CD4-positive, alpha-beta T cell (primary cell): Measurements from ENCODE around the gene SH3TC2. TPM values are rescaled to one million over a fixed set of nuclear protein-coding genes. Genes with fewer than 3 reads are reported as not detected.

Experiments
- ATAC-seq: fragments of 200-7000 bp; cut with Tn5 transposase; one replicate; pipeline ENCODE4 v1.10.0; 2022; ENCODE audit warnings: mild to moderate bottlenecking; ENCODE audit not compliant: poor library complexity
- CTCF ChIA-PET: fragments of 350-600 bp; sonication (Branson Sonifier 250); formaldehyde crosslinking; loops from one replicate; lab custom pipeline; 2021; ENCODE audit warnings: antibody characterized with exemption, inconsistent platforms; lab: Charles Lee
- POLR2A ChIA-PET: fragments of 350-600 bp; sonication (Branson Sonifier 250); formaldehyde crosslinking; loops from one replicate; lab custom pipeline; 2021; ENCODE audit warnings: antibody characterized with exemption, inconsistent platforms; lab: Charles Lee
- DNase-seq, 14 experiments: peaks; one replicate each; pipeline ENCODE4 v3.0.0-alpha.2; 2013 to 2020; ENCODE audit warnings: mixed read lengths in 2 of 14
- H3K27ac ChIP-seq, 2 donors: one replicate each; pipeline versions ENCODE4 v1.5.1 to v1.7.0; 2013; ENCODE audit warnings: low read length in 2 of 2, low read depth in 1 of 2, mild to moderate bottlenecking in 1 of 2
- H3K27me3 ChIP-seq, 2 experiments: 1 replicate in 1 of 2; 2 replicates in 1 of 2; pipeline versions ENCODE4 v1.6.1 to v1.7.0; 2013; ENCODE audit warnings: low read length in 2 of 2, control low read depth in 1 of 2, mild to moderate bottlenecking in 1 of 2, moderate library complexity in 1 of 2; ENCODE audit not compliant: insufficient read depth in 2 of 2, control insufficient read depth in 1 of 2
- H3K36me3 ChIP-seq: one replicate; pipeline ENCODE4 v1.6.1; 2013; ENCODE audit warnings: low read length, control low read depth; ENCODE audit not compliant: insufficient read depth
- H3K4me1 ChIP-seq: one replicate; pipeline ENCODE4 v1.6.1; 2013; ENCODE audit warnings: low read length, control low read depth; ENCODE audit not compliant: insufficient read depth
- H3K4me3 ChIP-seq: one replicate; pipeline ENCODE4 v1.5.1; 2013; ENCODE audit warnings: mild to moderate bottlenecking, low read length, moderate library complexity
- H3K9me3 ChIP-seq, 2 experiments: 1 replicate in 1 of 2; 2 replicates in 1 of 2; pipeline versions ENCODE4 v1.6.1 to v1.7.0; 2013; ENCODE audit warnings: low read length in 2 of 2, mild to moderate bottlenecking in 2 of 2, control low read depth in 1 of 2, moderate library complexity in 1 of 2; ENCODE audit not compliant: control insufficient read depth in 1 of 2, insufficient read depth in 1 of 2
- H3K27ac Mint-ChIP-seq: one replicate; pipeline ENCODE4 v1.8.0; 2020; ENCODE audit warnings: mixed read lengths
- H3K27me3 Mint-ChIP-seq: one replicate; pipeline ENCODE4 v1.8.0; 2021; ENCODE audit warnings: mixed read lengths
- H3K36me3 Mint-ChIP-seq: one replicate; pipeline ENCODE4 v1.8.0; 2021; ENCODE audit warnings: low read depth, mixed read lengths
- H3K4me1 Mint-ChIP-seq: one replicate; pipeline ENCODE4 v1.8.0; 2021; ENCODE audit warnings: low read depth, mixed read lengths
- H3K4me3 Mint-ChIP-seq: one replicate; pipeline ENCODE4 v1.8.0; 2020; ENCODE audit warnings: mild to moderate bottlenecking, mixed read lengths
- H3K9me3 Mint-ChIP-seq: one replicate; pipeline ENCODE4 v1.8.0; 2020; ENCODE audit warnings: mixed read lengths
- intact Hi-C, 2 experiments: fragments of 100-400 bp; cut with DNase I in 1 of 2; cut with micrococcal nuclease in 1 of 2; formaldehyde crosslinking; loops; one replicate each; pipeline versions ENCODE4 v1.15.1 to v1.9.0; 2023 to 2025; cut with DNase I, micrococcal nuclease
- total RNA-seq, 174 experiments: library from RNA in 2 of 174; stranded (reverse) in 2 of 174; gene quantifications; one replicate each; pipeline ENCODE4 v1.2.3 and lab custom pipeline; 2021 to 2026
- TF ChIP-seq, protein P1 (sequence below): fragments of 200-600 bp; IDR thresholded peaks from one replicate; pipeline ENCODE4 v1.8.0; 2022; ENCODE audit warnings: antibody characterized with exemption, mild to moderate bottlenecking

The SH3TC2 gene
- total RNA-seq, 2 experiments from 2014 or later = not detected

- Mint-ChIP-seq H3K4me3 (no peak overlapping the region), H3K27me3 (peaks cover under 1% of the 10 kb centered on the region), H3K36me3 (no peaks in the 10 kb centered on the region), H3K27ac (no peak overlapping the region), H3K9me3 (peaks cover 3% of the 10 kb centered on the region), H3K4me1 (no peaks in the 10 kb centered on the region)
- H3K9me3 ChIP-seq = no peaks in the 10 kb centered on the region
- H3K4me3 ChIP-seq = no peak overlapping the region
- ChIA-PET POLR2A (no interaction called here), CTCF (no interaction called here)
- H3K27me3 ChIP-seq = no peaks in the 10 kb centered on the region
- intact Hi-C loops = no loop called here
- no peaks in the 10 kb centered on the region for H3K4me1 ChIP-seq
- no peaks in the 10 kb centered on the region for H3K36me3 ChIP-seq
- no peak for DNase-seq
- no peak for ATAC-seq
- TF ChIP-seq, protein P1, sequence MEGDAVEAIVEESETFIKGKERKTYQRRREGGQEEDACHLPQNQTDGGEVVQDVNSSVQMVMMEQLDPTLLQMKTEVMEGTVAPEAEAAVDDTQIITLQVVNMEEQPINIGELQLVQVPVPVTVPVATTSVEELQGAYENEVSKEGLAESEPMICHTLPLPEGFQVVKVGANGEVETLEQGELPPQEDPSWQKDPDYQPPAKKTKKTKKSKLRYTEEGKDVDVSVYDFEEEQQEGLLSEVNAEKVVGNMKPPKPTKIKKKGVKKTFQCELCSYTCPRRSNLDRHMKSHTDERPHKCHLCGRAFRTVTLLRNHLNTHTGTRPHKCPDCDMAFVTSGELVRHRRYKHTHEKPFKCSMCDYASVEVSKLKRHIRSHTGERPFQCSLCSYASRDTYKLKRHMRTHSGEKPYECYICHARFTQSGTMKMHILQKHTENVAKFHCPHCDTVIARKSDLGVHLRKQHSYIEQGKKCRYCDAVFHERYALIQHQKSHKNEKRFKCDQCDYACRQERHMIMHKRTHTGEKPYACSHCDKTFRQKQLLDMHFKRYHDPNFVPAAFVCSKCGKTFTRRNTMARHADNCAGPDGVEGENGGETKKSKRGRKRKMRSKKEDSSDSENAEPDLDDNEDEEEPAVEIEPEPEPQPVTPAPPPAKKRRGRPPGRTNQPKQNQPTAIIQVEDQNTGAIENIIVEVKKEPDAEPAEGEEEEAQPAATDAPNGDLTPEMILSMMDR = no peak
- H3K27ac ChIP-seq = no peak overlapping the region
Observed at GRCh38 chr5:148979083-148979723, 83.7 kb downstream of the SH3TC2 start.

DNA sequence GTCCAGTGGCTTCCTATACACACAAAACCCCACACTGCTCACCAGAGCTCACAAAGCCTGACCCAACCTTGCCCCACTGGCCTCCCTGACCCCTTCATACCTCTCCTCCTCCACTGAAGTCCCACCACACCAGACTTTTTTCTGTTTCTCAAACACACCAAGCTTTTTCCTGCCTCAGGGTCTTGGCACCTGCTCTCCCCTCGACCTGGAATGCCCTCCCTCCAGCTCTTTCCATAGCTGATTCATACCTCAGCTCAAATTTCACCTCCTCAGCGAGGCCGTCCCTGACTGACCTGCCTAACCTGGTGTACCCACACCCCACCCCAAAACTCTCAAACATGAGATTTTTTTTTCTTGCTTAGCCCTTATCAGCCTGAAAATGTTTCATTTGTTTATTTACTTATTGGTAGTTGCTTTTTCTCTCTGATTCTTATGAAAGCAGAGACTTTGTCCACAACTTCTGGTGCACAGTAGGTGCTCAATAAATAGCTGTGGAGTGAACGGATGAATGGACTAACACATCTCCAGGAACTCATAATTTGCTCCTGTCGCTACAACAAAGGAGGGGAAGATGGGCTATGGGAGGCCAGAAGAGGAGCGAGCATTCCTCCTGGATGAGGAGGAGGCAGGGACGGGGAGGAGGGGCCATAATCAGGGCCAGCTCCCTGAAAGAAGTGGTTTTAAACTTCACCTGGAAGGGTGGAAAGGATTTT, 84.3 kb downstream of the SH3TC2 start:
- H3K4me1 Mint-ChIP-seq = no peaks in the 10 kb centered on the region
- no peaks in the 10 kb centered on the region for H3K9me3 ChIP-seq
- no peaks in the 10 kb centered on the region for H3K9me3 Mint-ChIP-seq

DNA sequence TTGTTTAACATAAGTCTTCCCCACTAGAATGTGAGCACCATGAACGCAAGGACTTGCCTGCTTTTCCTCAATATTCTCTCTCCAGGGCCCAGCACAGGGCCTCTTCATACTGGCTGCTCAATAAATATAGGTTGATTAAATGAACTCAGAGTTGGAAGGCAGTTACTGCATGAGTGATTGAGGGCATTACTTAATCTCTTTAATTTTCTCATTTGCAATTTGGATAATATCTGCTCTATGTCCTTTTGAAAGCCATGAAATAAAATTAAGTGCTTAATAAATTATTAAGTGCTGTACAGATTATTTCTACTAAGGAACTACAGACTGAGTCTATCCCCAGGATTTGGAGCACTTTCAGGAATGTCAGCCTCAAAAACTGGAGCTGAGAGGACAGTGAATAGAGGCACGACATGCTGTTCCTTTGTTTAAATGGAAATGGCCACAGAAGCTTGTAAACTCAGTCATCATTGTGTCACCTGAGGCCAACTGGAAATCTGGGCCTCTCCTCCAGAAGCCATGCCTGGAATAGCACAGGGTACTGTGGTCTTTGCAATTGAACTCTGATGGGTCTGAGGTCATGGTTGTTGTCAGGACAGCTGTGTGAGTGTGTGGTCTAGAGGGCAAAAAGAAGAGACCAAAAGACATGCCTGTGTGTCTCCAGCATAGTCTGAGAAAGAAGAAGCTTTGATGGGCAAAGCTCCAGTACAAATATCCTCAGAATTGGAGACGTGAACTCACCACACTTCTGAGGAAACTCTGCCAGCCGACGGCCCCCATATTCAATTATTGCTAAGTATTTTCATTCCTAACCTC, 86.1 kb downstream of the SH3TC2 start:
- Mint-ChIP-seq H3K4me3 (no peak overlapping the region), H3K27me3 (peaks cover 5% of the 10 kb centered on the region), H3K9me3 (no peaks in the 10 kb centered on the region), H3K27ac (no peak overlapping the region), H3K36me3 (no peaks in the 10 kb centered on the region), H3K4me1 (no peaks in the 10 kb centered on the region)
- ChIA-PET CTCF (no interaction called here), POLR2A (no interaction called here)
- H3K9me3 ChIP-seq = no peaks in the 10 kb centered on the region
- H3K27me3 ChIP-seq = no peaks in the 10 kb centered on the region
- no peaks in the 10 kb centered on the region for H3K4me1 ChIP-seq
- no peak overlapping the region for H3K4me3 ChIP-seq
- TF ChIP-seq, protein P1 = no peak
- DNase-seq (no peak), ATAC-seq (no peak)
- H3K36me3 ChIP-seq = no peaks in the 10 kb centered on the region
- intact Hi-C loops = no loop called here
- no peak overlapping the region for H3K27ac ChIP-seq

More for the DNA sequence above, 84.3 kb downstream of the SH3TC2 start:
- H3K4me1 ChIP-seq = no peaks in the 10 kb centered on the region
- ChIA-PET POLR2A (no interaction called here), CTCF (no interaction called here)
- intact Hi-C loops = no loop called here
- TF ChIP-seq, protein P1 = no peak
- ATAC-seq (no peak), DNase-seq (no peak)
- Mint-ChIP-seq H3K27me3 (peaks cover 5% of the 10 kb centered on the region), H3K27ac (no peak overlapping the region), H3K4me3 (no peak overlapping the region), H3K36me3 (no peaks in the 10 kb centered on the region)
- no peak overlapping the region for H3K4me3 ChIP-seq
- no peaks in the 10 kb centered on the region for H3K27me3 ChIP-seq
- no peak overlapping the region for H3K27ac ChIP-seq
- no peaks in the 10 kb centered on the region for H3K36me3 ChIP-seq
